Upper lobe of right lung (tissue), 1 donor: ENCODE measurements around the gene ACTL7A. TPM values are rescaled to one million over a fixed set of nuclear protein-coding genes. Genes with fewer than 3 reads are reported as not detected.

ENCODE experiments used
- ATAC-seq: fragments of 200-7000 bp; cut with Tn5 transposase; one replicate; pipeline ENCODE4 v1.9.1; 2020; ENCODE audit warnings: mild to moderate bottlenecking, moderate library complexity
- DNase-seq: peaks from one replicate; pipeline ENCODE4 v3.0.0-alpha.2; 2020
- H3K27ac ChIP-seq: fragments of 200-600 bp; one replicate; pipeline ENCODE4 v1.8.0; 2022
- H3K27me3 ChIP-seq: fragments of 200-600 bp; one replicate; pipeline ENCODE4 v1.8.0; 2022; ENCODE audit warnings: mild to moderate bottlenecking
- H3K36me3 ChIP-seq: fragments of 200-600 bp; one replicate; pipeline ENCODE4 v1.8.0; 2022
- H3K4me1 ChIP-seq: fragments of 200-600 bp; one replicate; pipeline ENCODE4 v1.8.0; 2022
- H3K4me3 ChIP-seq: fragments of 200-600 bp; one replicate; pipeline ENCODE4 v1.8.0; 2022; ENCODE audit warnings: mild to moderate bottlenecking
- H3K9me3 ChIP-seq: fragments of 200-600 bp; one replicate; pipeline ENCODE4 v1.8.0; 2022
- CTCF ChIP-seq: fragments of 200-600 bp; IDR thresholded peaks from one replicate; pipeline ENCODE4 v1.8.0; 2022; ENCODE audit warnings: antibody characterized with exemption
- intact Hi-C: fragments of 100-400 bp; cut with DNase I; formaldehyde crosslinking; loops from one replicate; pipeline ENCODE4 v1.11.0; 2022
- total RNA-seq: library from RNA; stranded (reverse); fragmentation: NEBNext Ultra II Directional; extraction: Animal tissue kit (Norgen Biotek cat#: 25700); gene quantifications from one replicate; pipeline ENCODE4 v1.2.1, GENCODE V29; 2021
- donor health status: DM: no; HTN: yes; CAD: no; lungs with severe emphysema.

Gene ACTL7A
- total RNA-seq, 1 donor from 2014 or later = not detected

- Histone ChIP-seq H3K36me3 (peaks cover 96% of the 10 kb centered on the region), H3K27ac (no peak overlapping the region), H3K4me1 (no peaks in the 10 kb centered on the region), H3K27me3 (no peaks in the 10 kb centered on the region), H3K9me3 (no peaks in the 10 kb centered on the region), H3K4me3 (no peak overlapping the region)
- intact Hi-C loops = no loop called here
- TF ChIP-seq CTCF = no peak
- ATAC-seq (no peak), DNase-seq (no peak)
These were observed 41.5 kb downstream of the ACTL7A start for GRCh38 chr9:108903420-108904103.

- Histone ChIP-seq H3K9me3 (no peaks in the 10 kb centered on the region), H3K27ac (no peak overlapping the region), H3K27me3 (no peaks in the 10 kb centered on the region), H3K4me3 (no peak overlapping the region), H3K4me1 (no peaks in the 10 kb centered on the region), H3K36me3 (peaks cover 96% of the 10 kb centered on the region)
- intact Hi-C loops = no loop called here
- no peak for TF ChIP-seq CTCF
- DNase-seq (no peak), ATAC-seq (no peak)
These were observed 42.1 kb downstream of the ACTL7A start for GRCh38 chr9:108904161-108904560.

GRCh38 chr9:108905494-108905893 is 43.4 kb downstream of the ACTL7A start:
- no peak for DNase-seq
- Histone ChIP-seq H3K4me1 (no peaks in the 10 kb centered on the region), H3K27ac (no peak overlapping the region), H3K4me3 (no peak overlapping the region), H3K27me3 (no peaks in the 10 kb centered on the region), H3K36me3 (peaks cover 96% of the 10 kb centered on the region), H3K9me3 (no peaks in the 10 kb centered on the region)
- TF ChIP-seq CTCF = no peak
- intact Hi-C loops = no loop called here
- no peak for ATAC-seq

- ATAC-seq (no peak), DNase-seq (no peak)
- no peaks in the 10 kb centered on the region for H3K9me3 ChIP-seq
These were observed 48.3 kb downstream of the ACTL7A start for GRCh38 chr9:108910402-108910801.

GRCh38 chr9:108910914-108911313 is 48.8 kb downstream of the ACTL7A start:
- H3K4me1 ChIP-seq = no peaks in the 10 kb centered on the region
- peaks cover 89% of the 10 kb centered on the region for H3K36me3 ChIP-seq
- H3K27me3 ChIP-seq = no peaks in the 10 kb centered on the region
- TF ChIP-seq CTCF = no peak
- intact Hi-C loops = no loop called here
- no peak overlapping the region for H3K27ac ChIP-seq
- ATAC-seq (no peak), DNase-seq (no peak)
- no peaks in the 10 kb centered on the region for H3K9me3 ChIP-seq
- H3K4me3 ChIP-seq = no peak overlapping the region

More at GRCh38 chr9:108910402-108910801, 48.3 kb downstream of the ACTL7A start:
- intact Hi-C loops = no loop called here
- Histone ChIP-seq H3K4me3 (no peak overlapping the region), H3K27ac (no peak overlapping the region), H3K27me3 (no peaks in the 10 kb centered on the region), H3K4me1 (no peaks in the 10 kb centered on the region), H3K36me3 (peaks cover 89% of the 10 kb centered on the region)
- TF ChIP-seq CTCF = no peak

GRCh38 chr9:108911820-108912219 is 49.8 kb downstream of the ACTL7A start:
- Histone ChIP-seq H3K36me3 (peaks cover 89% of the 10 kb centered on the region), H3K9me3 (no peaks in the 10 kb centered on the region), H3K27ac (no peak overlapping the region), H3K27me3 (no peaks in the 10 kb centered on the region), H3K4me3 (no peak overlapping the region), H3K4me1 (no peaks in the 10 kb centered on the region)
- ATAC-seq = no peak
- no peak for TF ChIP-seq CTCF
- intact Hi-C loops = no loop called here
- no peak for DNase-seq
